SU-DHL-6 (cell line): ENCODE data around the gene ERF.

ENCODE experiments used
- H2AFZ ChIP-seq: fragments of 200-600 bp; sonication (generic); 2 replicates; pipeline ENCODE4 v1.6.1; 2014; ENCODE audit warnings: low read depth, mild to moderate bottlenecking, moderate library complexity, mixed read lengths, antibody characterized with exemption, low read length; ENCODE audit not compliant: severe bottlenecking
- H3F3A ChIP-seq: fragments of 200-600 bp; shearing (Covaris generic); 2 replicates; pipeline ENCODE4 v1.6.0; 2016; ENCODE audit warnings: antibody characterized with exemption, mild to moderate bottlenecking; ENCODE audit not compliant: insufficient read depth
- H3K27ac ChIP-seq: fragments of 200-600 bp; sonication (generic); 2 replicates; pipeline ENCODE4 v1.5.1; 2016; ENCODE audit warnings: low read depth, mild to moderate bottlenecking, low read length, moderate library complexity, mixed read lengths
- H3K27me3 ChIP-seq: fragments of 200-600 bp; sonication (generic), shearing (Covaris generic); 2 replicates; pipeline ENCODE4 v1.6.0; 2014; ENCODE audit warnings: mild to moderate bottlenecking, low read length
- H3K36me3 ChIP-seq: fragments of 200-600 bp; sonication (generic); 2 replicates; pipeline ENCODE4 v1.6.1; 2014; ENCODE audit warnings: mild to moderate bottlenecking, low read length, mixed read lengths
- H3K4me2 ChIP-seq: fragments of 300-600, 200-600 bp; shearing (Covaris generic), sonication (generic); 2 replicates; pipeline ENCODE4 v1.6.0; 2014; ENCODE audit warnings: low read length, low read depth, mild to moderate bottlenecking; ENCODE audit not compliant: poor library complexity, severe bottlenecking
- H3K4me3 ChIP-seq: fragments of 200-600 bp; sonication (generic); 2 replicates; pipeline ENCODE4 v1.5.1; 2014; ENCODE audit warnings: antibody characterized with exemption, low read length, mild to moderate bottlenecking, mixed read lengths; ENCODE audit not compliant: insufficient read depth, poor library complexity, severe bottlenecking
- H3K79me2 ChIP-seq: fragments of 200-600 bp; sonication (generic); 2 replicates; pipeline ENCODE4 v1.6.1; 2014; ENCODE audit warnings: mild to moderate bottlenecking, low read length, moderate library complexity; ENCODE audit not compliant: insufficient read depth
- H3K9ac ChIP-seq: fragments of 200-600 bp; sonication (generic); 2 replicates; pipeline ENCODE4 v1.7.0; 2014; ENCODE audit warnings: mild to moderate bottlenecking, low read length
- H3K9me2 ChIP-seq: fragments of 200-600 bp; sonication (generic); replicated peaks from 2 replicates; pipeline ENCODE4 v1.6.1; 2014; ENCODE audit warnings: low read length; ENCODE audit not compliant: insufficient read depth
- H3K9me3 ChIP-seq: fragments of 200-600 bp; sonication (generic); 2 replicates; pipeline ENCODE4 v1.6.1; 2014; ENCODE audit warnings: low read length, mixed read lengths; ENCODE audit not compliant: insufficient read depth
- H4K20me1 ChIP-seq: fragments of 200-600 bp; sonication (generic); 2 replicates; pipeline ENCODE4 v1.6.1; 2014; ENCODE audit warnings: low read depth, mild to moderate bottlenecking, antibody characterized with exemption, low read length, moderate library complexity, mixed read lengths
- CTCF ChIP-seq: fragments of 200-600 bp; sonication (generic); IDR thresholded peaks from one replicate; pipeline ENCODE4 v1.5.1; 2017; ENCODE audit warnings: antibody characterized with exemption, mild to moderate bottlenecking, low read length, moderate library complexity; ENCODE audit not compliant: insufficient read depth, poor library complexity, severe bottlenecking
- EZH2phosphoT487 ChIP-seq: fragments of 200-600 bp; sonication (generic), shearing (Covaris generic); conservative IDR thresholded peaks from 2 replicates; pipeline ENCODE4 v1.6.1; 2018; ENCODE audit warnings: mild to moderate bottlenecking, antibody characterized with exemption, low read length, moderate library complexity, mixed read lengths

Gene ERF

GRCh38 chr19:42208612-42209011, 46.3 kb downstream of the ERF start:
- no peak overlapping the region for H3K4me3 ChIP-seq
- H3K27ac ChIP-seq, result no peak overlapping the region
- H4K20me1 ChIP-seq, result no peaks in the 10 kb centered on the region
- H2AFZ ChIP-seq, result no peak overlapping the region
- no peak overlapping the region for H3K9ac ChIP-seq
- H3K79me2 ChIP-seq, result 0 out of 2 replicates have a peak, but pooled peaks cover 6% of the 10 kb centered on the region
- no peaks in the 10 kb centered on the region for H3F3A ChIP-seq
- H3K9me3 ChIP-seq, result no peaks in the 10 kb centered on the region
- H3K27me3 ChIP-seq, result no peaks in the 10 kb centered on the region
- H3K9me2 ChIP-seq, result no peaks in the 10 kb centered on the region
- no peak for TF ChIP-seq CTCF
- TF ChIP-seq EZH2phosphoT487, result no peak
- H3K36me3 ChIP-seq, result no peaks in the 10 kb centered on the region; the same call in 1 of the 2 replicates
- H3K4me2 ChIP-seq, result no peak overlapping the region

GRCh38 chr19:42207767-42208271, 47.1 kb downstream of the ERF start:
- H3K27ac ChIP-seq, result no peak overlapping the region
- H3K4me2 ChIP-seq, result no peak overlapping the region
- H3K79me2 ChIP-seq, result 0 out of 2 replicates have a peak, but pooled peaks cover 5% of the 10 kb centered on the region
- no peaks in the 10 kb centered on the region for H3F3A ChIP-seq
- H4K20me1 ChIP-seq, result no peaks in the 10 kb centered on the region
- no peaks in the 10 kb centered on the region for H3K9me2 ChIP-seq
- H3K4me3 ChIP-seq, result no peak overlapping the region
- H3K9ac ChIP-seq, result no peak overlapping the region
- no peaks in the 10 kb centered on the region for H3K9me3 ChIP-seq
- no peak for TF ChIP-seq CTCF
- TF ChIP-seq EZH2phosphoT487, result no peak
- H2AFZ ChIP-seq, result no peak overlapping the region
- no peaks in the 10 kb centered on the region for H3K27me3 ChIP-seq
- no peaks in the 10 kb centered on the region; the same call in 1 of the 2 replicates for H3K36me3 ChIP-seq

GRCh38 chr19:42206871-42207755, 47.8 kb downstream of the ERF start:
- Histone ChIP-seq H3K4me2 (no peak overlapping the region), H3K27me3 (no peaks in the 10 kb centered on the region), H3F3A (no peaks in the 10 kb centered on the region), H3K9me3 (no peaks in the 10 kb centered on the region), H4K20me1 (no peaks in the 10 kb centered on the region), H3K9me2 (no peaks in the 10 kb centered on the region), H3K36me3 (no peaks in the 10 kb centered on the region; the same call in 1 of the 2 replicates), H3K9ac (no peak overlapping the region), H3K27ac (no peak overlapping the region), H3K79me2 (no peaks in the 10 kb centered on the region), H2AFZ (no peak overlapping the region), H3K4me3 (no peak overlapping the region)
- TF ChIP-seq EZH2phosphoT487 (no peak), CTCF (no peak)
